MM.1S (cell line): Measurements from ENCODE around the gene TSGA10IP.

Source experiments
- DNase-seq: peaks from one replicate; pipeline ENCODE4 v3.0.0-alpha.2; 2015
- H2AFZ ChIP-seq: fragments of 300-600 bp; sonication (generic); 2 replicates; pipeline ENCODE4 v1.6.0; 2016; ENCODE audit warnings: antibody characterized with exemption, low read length
- H3F3A ChIP-seq: fragments of 300-600 bp; sonication (generic); 2 replicates; pipeline ENCODE4 v1.6.1; 2016; ENCODE audit warnings: mild to moderate bottlenecking, antibody characterized with exemption, low read length, moderate library complexity, mixed read lengths; ENCODE audit not compliant: insufficient read depth
- H3K27ac ChIP-seq: fragments of 300-600 bp; sonication (generic); 2 replicates; pipeline ENCODE4 v1.5.1; 2016; ENCODE audit warnings: mild to moderate bottlenecking, low read length
- H3K27me3 ChIP-seq: fragments of 300-600 bp; sonication (generic); replicated peaks from 2 replicates; pipeline ENCODE4 v1.6.0; 2016; ENCODE audit warnings: low read length; ENCODE audit not compliant: insufficient read depth
- H3K36me3 ChIP-seq: fragments of 300-600 bp; sonication (generic); replicated peaks from 2 replicates; pipeline ENCODE4 v1.6.1; 2016; ENCODE audit warnings: mild to moderate bottlenecking, low read length, mixed read lengths; ENCODE audit not compliant: insufficient read depth
- H3K4me1 ChIP-seq: fragments of 300-600 bp; sonication (generic); 2 replicates; pipeline ENCODE4 v1.6.1; 2016; ENCODE audit warnings: low read length, mixed read lengths
- H3K4me2 ChIP-seq: fragments of 300-600 bp; sonication (generic); 2 replicates; pipeline ENCODE4 v1.6.0; 2016; ENCODE audit warnings: low read depth, low read length
- H3K4me3 ChIP-seq: fragments of 300-600 bp; sonication (generic); 2 replicates; pipeline ENCODE4 v1.5.1; 2016; ENCODE audit warnings: low read length, mixed read lengths
- H3K79me2 ChIP-seq: fragments of 300-600 bp; sonication (generic); 2 replicates; pipeline ENCODE4 v1.6.1; 2016; ENCODE audit warnings: mixed run types, low read length, mixed read lengths
- H3K9ac ChIP-seq: fragments of 300-600 bp; sonication (generic); 2 replicates; pipeline ENCODE4 v1.6.1; 2016; ENCODE audit warnings: low read length, mixed read lengths
- H3K9me2 ChIP-seq: fragments of 300-600 bp; sonication (generic); replicated peaks from 2 replicates; pipeline ENCODE4 v1.6.1; 2016; ENCODE audit warnings: mild to moderate bottlenecking, low read length, mixed read lengths; ENCODE audit not compliant: insufficient read depth
- H3K9me3 ChIP-seq: fragments of 300-600 bp; sonication (generic); replicated peaks from 2 replicates; pipeline ENCODE4 v1.6.1; 2016; ENCODE audit warnings: mild to moderate bottlenecking, low read length, mixed read lengths; ENCODE audit not compliant: insufficient read depth
- H4K20me1 ChIP-seq: fragments of 300-600 bp; sonication (generic); 2 replicates; pipeline ENCODE4 v1.6.1; 2016; ENCODE audit warnings: mild to moderate bottlenecking, low read length, moderate library complexity, mixed read lengths; ENCODE audit not compliant: insufficient read depth
- CTCF ChIP-seq: fragments of 300-600 bp; sonication (generic); IDR thresholded peaks from 2 replicates; pipeline ENCODE4 v1.5.1; 2016; ENCODE audit warnings: antibody characterized with exemption, low read length, mixed read lengths
- EZH2 ChIP-seq: fragments of 300-600 bp; sonication (generic); optimal IDR thresholded peaks from 2 replicates; pipeline ENCODE3; 2017; ENCODE audit warnings: low read depth, mild to moderate bottlenecking, antibody characterized with exemption, low read length, mixed read lengths
- EZH2phosphoT487 ChIP-seq: fragments of 300-600 bp; sonication (generic); IDR thresholded peaks from 2 replicates; pipeline ENCODE4 v1.6.1; 2018; ENCODE audit warnings: antibody characterized with exemption, low read length

TSGA10IP gene

DNA sequence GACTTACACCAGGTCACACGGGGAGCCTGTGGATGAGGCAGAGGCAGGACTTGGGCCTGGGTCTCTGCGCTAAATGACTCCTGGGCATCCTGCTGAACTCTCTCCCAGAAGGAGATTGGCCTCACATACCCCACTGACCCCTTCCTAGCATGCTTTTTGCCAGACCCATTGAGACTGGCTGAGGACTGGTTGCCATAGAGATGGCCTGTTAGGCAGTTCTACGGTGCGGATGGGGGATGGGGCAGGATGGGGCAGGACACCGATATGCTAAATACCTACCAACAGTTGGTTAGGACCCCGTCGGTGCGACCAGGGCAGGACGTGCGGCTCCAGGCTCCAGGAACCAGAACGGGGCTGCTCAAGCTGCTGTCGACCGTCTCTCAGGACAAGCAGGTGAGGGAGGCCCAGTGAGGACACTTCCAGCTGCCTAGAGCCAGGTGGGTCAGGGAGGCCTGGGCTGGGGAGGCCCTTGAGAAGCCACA, at the start of gene TSGA10IP:
Gene TSGA10IP, plus strand, starts transcription at position 51 of the 482 bp plus-strand sequence. Its CDS starts 196 bp downstream, at position 247.
- H2AFZ ChIP-seq: no peak within 1 kb of the TSS
- no peak for DNase-seq

DNA sequence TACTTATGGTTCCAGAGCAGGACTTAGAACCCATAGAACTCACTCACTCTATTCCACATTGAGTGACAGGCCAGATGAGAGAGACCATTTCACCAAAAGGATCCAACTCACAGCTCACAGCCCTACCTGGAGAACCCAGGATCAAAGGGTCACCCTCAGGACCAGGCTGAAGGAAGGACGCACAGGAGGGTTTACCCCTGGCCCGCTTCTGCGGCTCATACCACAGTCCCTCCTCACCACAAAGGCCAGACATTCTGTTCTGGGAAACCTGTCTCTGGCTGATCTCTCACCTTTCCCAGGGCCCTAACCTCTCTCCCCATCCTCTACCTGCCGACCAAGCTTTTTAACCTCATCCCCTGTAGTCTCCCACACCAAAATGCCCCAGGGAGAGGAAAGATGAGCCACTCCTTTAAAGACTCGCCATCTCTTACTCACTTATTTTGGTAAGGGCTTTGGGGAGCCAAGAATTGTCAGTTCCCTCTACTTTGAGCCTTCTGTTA, 49.7 kb upstream of the TSGA10IP start:
- Histone ChIP-seq H3K36me3 (no peaks in the 10 kb centered on the region), H3K79me2 (peaks cover 14% of the 10 kb centered on the region), H3K9me2 (no peaks in the 10 kb centered on the region), H3K27ac (no peak overlapping the region), H3K4me3 (no peak overlapping the region), H3K9me3 (no peaks in the 10 kb centered on the region), H3K4me2 (no peak overlapping the region), H3K27me3 (peaks cover 11% of the 10 kb centered on the region), H3F3A (peaks cover 12% of the 10 kb centered on the region; the same call in 1 of the 2 replicates), H2AFZ (no peak overlapping the region), H3K4me1 (peaks cover 16% of the 10 kb centered on the region), H4K20me1 (no peaks in the 10 kb centered on the region), H3K9ac (no peak overlapping the region)
- DNase-seq: no peak
- TF ChIP-seq EZH2phosphoT487: no peak
- no peak for TF ChIP-seq CTCF
- no peak for TF ChIP-seq EZH2

More for the DNA sequence above, at the start of gene TSGA10IP:
- no peak within 1 kb of the TSS for H3K9ac ChIP-seq
- no peak within 1 kb of the TSS for H3K27ac ChIP-seq
- H4K20me1 ChIP-seq: no peaks in the 10 kb centered on the region
- H3K4me3 ChIP-seq: no peak within 1 kb of the TSS
- H3K9me3 ChIP-seq: no peaks in the 10 kb centered on the region
- TF ChIP-seq EZH2phosphoT487: no peak
- TF ChIP-seq EZH2: no peak
- no peak for TF ChIP-seq CTCF
- H3K4me1 ChIP-seq: 0 out of 2 replicates have a peak, but pooled peaks cover 4% of the 10 kb centered on the region
- H3F3A ChIP-seq: no peaks in the 10 kb centered on the region
- no peaks in the 10 kb centered on the region for H3K9me2 ChIP-seq
- H3K79me2 ChIP-seq: no peaks in the 10 kb centered on the region
- H3K36me3 ChIP-seq: no peaks in the 10 kb centered on the region
- no peak within 1 kb of the TSS for H3K4me2 ChIP-seq
- no peaks in the 10 kb centered on the region for H3K27me3 ChIP-seq

GRCh38 chr11:65896034-65896999, 49.0 kb upstream of the TSGA10IP start:
- Histone ChIP-seq H3K9ac (no peak overlapping the region), H3K9me2 (no peaks in the 10 kb centered on the region), H3K27ac (no peak overlapping the region), H3K36me3 (no peaks in the 10 kb centered on the region), H3K4me3 (no peak overlapping the region), H4K20me1 (no peaks in the 10 kb centered on the region), H3K27me3 (peaks cover 11% of the 10 kb centered on the region), H3K79me2 (peaks cover 7% of the 10 kb centered on the region), H3K4me1 (peaks cover 23% of the 10 kb centered on the region), H2AFZ (no peak overlapping the region), H3F3A (peaks cover 12% of the 10 kb centered on the region; the same call in 1 of the 2 replicates), H3K4me2 (no peak overlapping the region), H3K9me3 (no peaks in the 10 kb centered on the region)
- no peak for DNase-seq
- TF ChIP-seq EZH2 (no peak), EZH2phosphoT487 (no peak), CTCF (no peak)
